ENCODE results near the gene KRTAP5-3. TPM values are rescaled to one million over a fixed set of nuclear protein-coding genes. Genes with fewer than 3 reads are reported as not detected.

The KRTAP5-3 gene
- total RNA-seq, 1 experiment from 2014 or later = not detected

- H3K4me2 ChIP-seq = no peak within 1 kb of the TSS
- no peaks in the 10 kb centered on the region for H3K9me3 ChIP-seq (ENCODE audit: insufficient read depth, low read depth)
- H3F3A ChIP-seq (ENCODE audit: insufficient read depth, low read depth) = no peaks in the 10 kb centered on the region
- ChIA-PET CTCF (interaction anchor here (0.6 kb wide), 1 partner anchor 76 kb away, joined by 3 read pairs; no protein-coding TSS in a partner anchor), POLR2A (ENCODE audit: unreplicated experiment) (no interaction called here)
- TF ChIP-seq EZH2 (IDR thresholded peaks at IDR 0.05; ENCODE audit: low read depth) (no peak), CTCF (conservative IDR thresholded peaks at IDR 0.05) (no peak)
- H3K79me2 ChIP-seq (ENCODE audit: low read depth) = no peaks in the 10 kb centered on the region
- H3K27ac ChIP-seq = no peak within 1 kb of the TSS
- DNase-seq = no peak
- H3K4me1 ChIP-seq (replicated peaks; ENCODE audit: insufficient read depth) = no peaks in the 10 kb centered on the region
- no peaks in the 10 kb centered on the region for H3K9me2 ChIP-seq (ENCODE audit: insufficient read depth)
- H2AFZ ChIP-seq = no peak within 1 kb of the TSS
- no peaks in the 10 kb centered on the region for H4K20me1 ChIP-seq (ENCODE audit: insufficient read depth)
- peaks cover 73% of the 10 kb centered on the region for H3K27me3 ChIP-seq (ENCODE audit: insufficient read depth, low read depth)
- BruUV-seq (replicated peaks) = no TSS peak
- intact Hi-C loops (cut with micrococcal nuclease; ENCODE audit: unreplicated experiment) = loop anchor here (5.0 kb wide), 1 partner anchor 82 kb away; no protein-coding TSS in a partner anchor
- no peaks in the 10 kb centered on the region for H3K36me3 ChIP-seq (ENCODE audit: low read depth)
- no peak within 1 kb of the TSS for H3K4me3 ChIP-seq
These were observed 21.3 kb upstream of the KRTAP5-3 start, which contains the start of gene KRTAP5-5 for GRCh38 chr11:1629326-1630185. Gene KRTAP5-5 (plus strand): TSS chr11:1629775. CDS start chr11:1629841, 66 bp downstream.

GRCh38 chr11:1628506-1629325 is 20.5 kb upstream of the KRTAP5-3 start:
- Histone ChIP-seq H3F3A (ENCODE audit: insufficient read depth, low read depth) (no peaks in the 10 kb centered on the region), H4K20me1 (ENCODE audit: insufficient read depth) (no peaks in the 10 kb centered on the region), H3K4me1 (replicated peaks; ENCODE audit: insufficient read depth) (no peaks in the 10 kb centered on the region), H3K4me3 (no peak overlapping the region), H3K4me2 (no peak overlapping the region), H3K9me2 (ENCODE audit: insufficient read depth) (no peaks in the 10 kb centered on the region), H3K79me2 (ENCODE audit: low read depth) (no peaks in the 10 kb centered on the region), H3K27ac (no peak overlapping the region), H2AFZ (no peak overlapping the region), H3K27me3 (ENCODE audit: insufficient read depth, low read depth) (peaks cover 71% of the 10 kb centered on the region), H3K36me3 (ENCODE audit: low read depth) (no peaks in the 10 kb centered on the region), H3K9me3 (ENCODE audit: insufficient read depth, low read depth) (no peaks in the 10 kb centered on the region)
- ChIA-PET CTCF (no interaction called here), POLR2A (ENCODE audit: unreplicated experiment) (no interaction called here)
- BruUV-seq (replicated peaks) = no TSS peak
- peak in 1 of 2 experiments; percentile 52 for DNase-seq
- TF ChIP-seq EZH2 (IDR thresholded peaks at IDR 0.05; ENCODE audit: low read depth) (no peak), CTCF (conservative IDR thresholded peaks at IDR 0.05) (peak; percentile 81)
- intact Hi-C loops (cut with micrococcal nuclease; ENCODE audit: unreplicated experiment) = loop anchor here (5.0 kb wide), 1 partner anchor 81 kb away; no protein-coding TSS in a partner anchor

GRCh38 chr11:1625541-1625940 is 17.3 kb upstream of the KRTAP5-3 start:
- no peak for TF ChIP-seq EZH2 (IDR thresholded peaks at IDR 0.05; ENCODE audit: low read depth)
- TF ChIP-seq CTCF (conservative IDR thresholded peaks at IDR 0.05) = no peak
- Histone ChIP-seq H4K20me1 (ENCODE audit: insufficient read depth) (no peaks in the 10 kb centered on the region), H3K27me3 (ENCODE audit: insufficient read depth, low read depth) (peaks cover 52% of the 10 kb centered on the region), H3K27ac (no peak overlapping the region), H2AFZ (no peak overlapping the region), H3K4me2 (no peak overlapping the region), H3K36me3 (ENCODE audit: low read depth) (no peaks in the 10 kb centered on the region), H3K4me3 (no peak overlapping the region), H3K79me2 (ENCODE audit: low read depth) (no peaks in the 10 kb centered on the region), H3F3A (ENCODE audit: insufficient read depth, low read depth) (no peaks in the 10 kb centered on the region), H3K4me1 (replicated peaks; ENCODE audit: insufficient read depth) (no peaks in the 10 kb centered on the region), H3K9me3 (ENCODE audit: insufficient read depth, low read depth) (no peaks in the 10 kb centered on the region), H3K9me2 (ENCODE audit: insufficient read depth) (no peaks in the 10 kb centered on the region)
- intact Hi-C loops (cut with micrococcal nuclease; ENCODE audit: unreplicated experiment) = loop anchor here (5.0 kb wide), 1 partner anchor 78 kb away; no protein-coding TSS in a partner anchor
- BruUV-seq (replicated peaks) = no TSS peak
- ChIA-PET POLR2A (ENCODE audit: unreplicated experiment) (no interaction called here), CTCF (no interaction called here)
- no peak for DNase-seq

Measured in PC-9 (cell line).